GM06990 (cell line): ENCODE data around the gene MAX.

ENCODE experiments used
- DNase-seq: peaks from one replicate; pipeline ENCODE4 v3.0.0-alpha.2; 2011; ENCODE audit not compliant: insufficient read length; ENCODE audit errors: extremely low read depth
- H3K27me3 ChIP-seq: replicated peaks from 2 replicates; pipeline ENCODE4 v1.6.0; 2011; ENCODE audit warnings: low read length; ENCODE audit not compliant: control insufficient read depth, insufficient read depth
- H3K36me3 ChIP-seq: 2 replicates; pipeline ENCODE4 v1.5.1; 2011; ENCODE audit warnings: low read length; ENCODE audit not compliant: control insufficient read depth, insufficient read depth
- H3K4me3 ChIP-seq: replicated peaks from 2 replicates; pipeline ENCODE4 v1.5.1; 2011; ENCODE audit warnings: low read depth, mild to moderate bottlenecking, control low read depth, low read length
- TF ChIP-seq, protein P1 (sequence below): IDR thresholded peaks from 2 replicates; pipeline ENCODE4 v1.5.1; 2011; ENCODE audit warnings: low read length, control low read depth, mild to moderate bottlenecking, inconsistent platforms; ENCODE audit not compliant: insufficient read depth, poor library complexity, severe bottlenecking

Gene MAX

DNA sequence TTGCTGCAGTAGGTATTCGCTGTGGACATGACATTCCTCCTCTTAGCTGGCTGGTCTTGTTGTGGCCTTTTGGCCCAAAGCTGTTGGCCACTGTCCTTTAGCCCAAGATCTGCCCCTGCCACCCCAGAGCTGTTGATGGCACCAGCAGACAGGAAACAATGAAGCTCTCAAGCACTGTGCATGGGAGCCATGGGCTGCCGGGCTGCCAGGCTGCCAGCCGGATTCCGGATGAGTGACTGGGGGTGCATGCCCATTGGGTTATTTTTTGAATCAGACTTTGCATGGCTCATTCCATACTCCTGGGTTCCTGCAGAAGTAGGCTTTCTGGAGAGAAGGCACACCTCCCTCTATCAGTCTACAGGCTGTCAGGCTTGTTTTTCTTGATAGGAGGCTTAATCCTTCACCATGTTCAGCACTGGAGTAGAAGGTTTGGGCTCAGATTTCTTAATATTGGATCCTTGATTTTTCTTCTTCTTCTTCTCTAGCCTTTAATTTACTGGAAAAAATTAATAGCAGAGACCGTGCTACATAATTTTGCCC, 32.4 kb downstream of the MAX start:
- Histone ChIP-seq H3K4me3 (no peak overlapping the region), H3K36me3 (peaks cover 14% of the 10 kb centered on the region), H3K27me3 (no peaks in the 10 kb centered on the region)
- no peak for DNase-seq
- TF ChIP-seq, protein P1, sequence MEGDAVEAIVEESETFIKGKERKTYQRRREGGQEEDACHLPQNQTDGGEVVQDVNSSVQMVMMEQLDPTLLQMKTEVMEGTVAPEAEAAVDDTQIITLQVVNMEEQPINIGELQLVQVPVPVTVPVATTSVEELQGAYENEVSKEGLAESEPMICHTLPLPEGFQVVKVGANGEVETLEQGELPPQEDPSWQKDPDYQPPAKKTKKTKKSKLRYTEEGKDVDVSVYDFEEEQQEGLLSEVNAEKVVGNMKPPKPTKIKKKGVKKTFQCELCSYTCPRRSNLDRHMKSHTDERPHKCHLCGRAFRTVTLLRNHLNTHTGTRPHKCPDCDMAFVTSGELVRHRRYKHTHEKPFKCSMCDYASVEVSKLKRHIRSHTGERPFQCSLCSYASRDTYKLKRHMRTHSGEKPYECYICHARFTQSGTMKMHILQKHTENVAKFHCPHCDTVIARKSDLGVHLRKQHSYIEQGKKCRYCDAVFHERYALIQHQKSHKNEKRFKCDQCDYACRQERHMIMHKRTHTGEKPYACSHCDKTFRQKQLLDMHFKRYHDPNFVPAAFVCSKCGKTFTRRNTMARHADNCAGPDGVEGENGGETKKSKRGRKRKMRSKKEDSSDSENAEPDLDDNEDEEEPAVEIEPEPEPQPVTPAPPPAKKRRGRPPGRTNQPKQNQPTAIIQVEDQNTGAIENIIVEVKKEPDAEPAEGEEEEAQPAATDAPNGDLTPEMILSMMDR: no peak

DNA sequence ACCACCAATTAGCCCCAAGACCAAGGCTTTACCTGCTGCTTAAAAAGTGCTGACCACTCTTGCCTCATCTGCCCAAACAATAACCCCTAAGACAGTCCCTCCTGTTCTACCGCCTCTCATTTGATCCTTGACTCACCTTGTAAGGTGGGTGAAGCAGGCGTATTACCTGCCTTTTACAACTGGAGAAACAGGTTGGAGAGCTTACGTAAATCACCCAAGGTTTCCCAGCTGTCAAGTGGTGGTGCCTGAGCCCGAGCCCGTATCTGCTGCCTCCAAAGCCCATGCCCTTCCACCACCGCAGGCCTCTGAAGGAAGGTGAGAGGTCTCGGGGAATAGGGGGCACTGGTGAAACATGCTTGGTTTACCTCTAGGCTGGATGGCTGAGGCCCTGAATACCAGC, 36.6 kb downstream of the MAX start:
- TF ChIP-seq, protein P1: no peak
- Histone ChIP-seq H3K36me3 (peaks cover 33% of the 10 kb centered on the region), H3K4me3 (no peak overlapping the region), H3K27me3 (no peaks in the 10 kb centered on the region)
- no peak for DNase-seq

DNA sequence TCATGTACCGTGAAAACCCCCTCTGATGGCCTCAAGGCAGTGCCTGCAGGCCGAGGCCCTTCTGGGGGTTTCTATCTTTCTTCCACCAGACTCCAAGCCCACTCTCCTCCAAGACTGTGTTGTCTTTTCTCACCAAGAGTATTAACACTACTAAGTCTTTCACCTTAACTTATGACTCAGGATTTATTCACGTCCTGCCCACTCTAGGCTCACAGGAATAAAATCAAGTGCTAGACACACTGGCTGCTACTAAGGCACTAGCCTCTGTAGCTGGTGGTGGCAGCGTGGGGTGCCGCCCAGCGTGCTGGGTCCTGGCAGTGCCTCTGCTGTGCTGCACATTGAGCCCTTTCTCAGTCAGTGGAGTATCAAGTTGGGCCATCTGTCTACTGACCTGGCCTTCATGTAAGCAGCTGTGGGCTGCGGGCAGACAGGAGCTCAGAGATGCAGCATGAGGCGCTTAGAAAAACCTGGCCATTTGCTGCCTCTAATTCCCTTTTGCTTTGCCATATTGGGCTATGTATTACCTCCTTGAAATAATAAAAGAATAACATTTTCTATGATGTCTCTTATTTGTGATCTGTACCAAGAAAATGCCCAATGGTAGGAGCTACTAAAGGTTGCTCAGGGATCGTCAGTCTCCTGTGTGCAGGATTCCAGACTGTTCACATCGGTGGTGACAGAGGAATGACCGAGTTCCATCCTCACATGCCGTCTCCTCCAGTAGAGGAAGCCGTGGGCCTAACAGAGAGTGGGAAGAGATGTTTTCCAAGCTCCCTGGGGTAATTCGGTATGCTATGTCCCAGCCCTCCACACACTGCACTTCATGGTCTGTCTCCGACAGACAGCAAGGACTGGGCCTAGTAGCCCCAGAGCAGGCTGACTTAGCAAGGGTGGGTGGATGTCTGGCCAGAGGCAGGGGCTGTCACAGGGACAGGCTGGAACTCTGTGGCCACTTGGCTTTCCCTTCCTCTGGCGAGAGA, 39.9 kb downstream of the MAX start:
- H3K36me3 ChIP-seq: peaks cover 23% of the 10 kb centered on the region
- H3K27me3 ChIP-seq: no peaks in the 10 kb centered on the region
- H3K4me3 ChIP-seq: no peak overlapping the region
- no peak for DNase-seq
- TF ChIP-seq, protein P1: no peak

DNA sequence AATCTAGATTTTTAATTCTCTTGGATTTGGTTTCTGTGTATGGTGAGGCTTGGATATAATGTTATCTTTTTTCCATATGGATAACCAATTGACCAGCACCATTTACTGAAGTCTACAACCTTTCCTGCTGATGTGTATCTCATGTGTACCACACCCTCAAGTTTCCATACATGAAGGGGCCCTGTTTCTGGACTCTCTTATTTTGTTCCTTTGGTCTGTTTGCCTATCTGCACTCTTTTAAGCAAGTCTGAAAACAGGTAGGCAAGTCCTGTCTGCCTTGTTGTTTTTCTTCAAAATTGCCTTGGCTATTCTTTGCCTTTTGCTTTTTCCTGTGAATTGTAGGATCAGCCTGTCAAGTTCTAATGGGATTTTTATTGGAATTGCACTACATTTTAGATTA, 44.6 kb downstream of the MAX start:
- TF ChIP-seq, protein P1: no peak
- no peak overlapping the region for H3K4me3 ChIP-seq
- H3K27me3 ChIP-seq: no peaks in the 10 kb centered on the region
- DNase-seq: no peak
- peaks cover 19% of the 10 kb centered on the region for H3K36me3 ChIP-seq

DNA sequence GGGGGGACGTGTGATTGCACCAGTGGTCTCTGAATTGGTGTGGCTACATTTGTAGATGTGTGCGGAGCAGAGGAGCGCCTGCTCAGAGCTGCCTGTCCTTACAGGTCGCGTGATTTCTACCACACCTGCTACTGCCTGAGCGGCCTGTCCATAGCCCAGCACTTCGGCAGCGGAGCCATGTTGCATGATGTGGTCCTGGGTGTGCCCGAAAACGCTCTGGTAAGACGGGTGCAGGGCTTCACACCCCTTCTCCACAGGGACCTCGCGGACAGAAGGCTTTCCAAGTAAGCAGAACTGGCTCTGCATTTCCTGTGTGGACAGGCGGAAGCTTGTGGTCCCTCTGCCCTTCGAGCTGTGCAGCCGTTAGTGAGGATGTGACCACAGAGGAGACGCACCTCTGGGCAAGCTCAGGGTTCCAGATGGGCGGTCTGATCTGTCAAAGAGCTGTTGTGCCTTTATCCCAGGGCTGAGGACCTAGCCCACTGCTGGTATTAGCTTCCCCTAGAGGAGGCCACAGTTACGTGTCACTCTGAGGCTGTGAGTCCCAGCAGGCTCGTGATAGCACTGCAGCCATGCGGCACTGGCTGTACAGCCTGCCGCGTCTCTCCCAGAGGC, 47.7 kb downstream of the MAX start:
- no peak overlapping the region for H3K4me3 ChIP-seq
- TF ChIP-seq, protein P1: no peak
- DNase-seq: no peak
- no peaks in the 10 kb centered on the region for H3K27me3 ChIP-seq
- peaks cover 9% of the 10 kb centered on the region for H3K36me3 ChIP-seq
